Keratinocyte (primary cell): ENCODE measurements around the gene CSNK1G2. TPM values are rescaled to one million over a fixed set of nuclear protein-coding genes. Genes with fewer than 3 reads are reported as not detected.

Experiments used
- DNase-seq: peaks from one replicate; pipeline ENCODE4 v3.0.0-alpha.2; 2011; ENCODE audit warnings: low read depth, missing footprints, low spot score
- FAIRE-seq: peaks from 2 replicates; lab custom pipeline; 2011; peaks lifted over from hg19 to GRCh38; lab: Jason Lieb, UNC
- H2AFZ ChIP-seq: 2 replicates; pipeline ENCODE4 v1.6.0; 2012; ENCODE audit warnings: low read length, control low read depth, inconsistent platforms; ENCODE audit not compliant: control insufficient read depth
- H3K27ac ChIP-seq: 2 replicates; pipeline ENCODE4 v1.5.1; 2011; ENCODE audit warnings: low read length; ENCODE audit not compliant: control insufficient read depth, insufficient read depth
- H3K27me3 ChIP-seq: 3 replicates; pipeline ENCODE4 v1.6.0; 2011; ENCODE audit warnings: low read length; ENCODE audit not compliant: control insufficient read depth, insufficient read depth; ENCODE audit errors: extremely low read depth
- H3K36me3 ChIP-seq, 2 experiments: 2 replicates in 1 of 2; 3 replicates in 1 of 2; pipeline ENCODE4 v1.5.1; 2011; ENCODE audit warnings: low read length in 2 of 2, mild to moderate bottlenecking in 1 of 2; ENCODE audit not compliant: control insufficient read depth in 2 of 2, insufficient read depth in 2 of 2; ENCODE audit errors: extremely low read depth in 1 of 2
- H3K4me1 ChIP-seq: 3 replicates; pipeline ENCODE4 v1.5.1; 2011; ENCODE audit warnings: low read length; ENCODE audit not compliant: control insufficient read depth, insufficient read depth; ENCODE audit errors: extremely low read depth
- H3K4me2 ChIP-seq: 3 replicates; pipeline ENCODE4 v1.6.0; 2011; ENCODE audit warnings: low read depth, low read length; ENCODE audit not compliant: control insufficient read depth, insufficient read depth; ENCODE audit errors: extremely low read depth
- H3K4me3 ChIP-seq, 3 experiments: fragments of 200-600 bp in 1 of 3; sonication (generic) in 1 of 3; 2 replicates in 2 of 3; 3 replicates in 1 of 3; pipeline ENCODE4 v1.5.1; 2011 to 2016; ENCODE audit warnings: low read length in 3 of 3, mild to moderate bottlenecking in 3 of 3, control low read depth in 2 of 3, inconsistent platforms in 1 of 3, low read depth in 1 of 3, mixed read lengths in 1 of 3, mixed run types in 1 of 3, moderate library complexity in 1 of 3; ENCODE audit not compliant: control insufficient read depth in 2 of 3, insufficient read depth in 2 of 3; ENCODE audit errors: extremely low read depth in 1 of 3
- H3K79me2 ChIP-seq: 2 replicates; pipeline ENCODE4 v1.6.0; 2012; ENCODE audit warnings: low read length; ENCODE audit not compliant: control insufficient read depth, insufficient read depth
- H3K9ac ChIP-seq: 3 replicates; pipeline ENCODE4 v1.6.0; 2011; ENCODE audit warnings: low read length; ENCODE audit not compliant: control insufficient read depth, insufficient read depth; ENCODE audit errors: extremely low read depth
- H3K9me1 ChIP-seq: 3 replicates; pipeline ENCODE4 v1.6.0; 2011; ENCODE audit warnings: low read length; ENCODE audit not compliant: control insufficient read depth, insufficient read depth; ENCODE audit errors: extremely low read depth
- H3K9me3 ChIP-seq: 2 replicates; pipeline ENCODE4 v1.5.1; 2012; ENCODE audit warnings: low read depth, low read length; ENCODE audit not compliant: control insufficient read depth
- H4K20me1 ChIP-seq: 3 replicates; pipeline ENCODE4 v1.6.0; 2011; ENCODE audit warnings: low read length; ENCODE audit not compliant: control insufficient read depth, insufficient read depth; ENCODE audit errors: extremely low read depth
- EZH2 ChIP-seq: IDR thresholded peaks from one replicate; pipeline ENCODE4 v1.6.1; 2012; ENCODE audit warnings: inconsistent platforms, mild to moderate bottlenecking, low read length, moderate library complexity
- dilution Hi-C: fragments of 300-500 bp; cut with MboI; formaldehyde crosslinking; loops from one replicate; pipeline ENCODE4 v1.7.0; 2020; ENCODE audit warnings: low sequenced_read_pairs; ENCODE audit not compliant: extremely low pct_ligation_motif_present
- polyA plus RNA-seq, 5 experiments: library from polyadenylated mRNA; depleted of rRNA in 3 of 5; stranded (reverse) in 3 of 5; stranded (forward) in 1 of 5; unstranded in 1 of 5; fragments of >200 nt; gene quantifications; 1 replicate in 1 of 5; 2 replicates in 3 of 5; 3 replicates in 1 of 5; pipeline versions ENCODE4 v1.2.1 to v1.2.3, GENCODE V29; 2011 to 2012; ENCODE audit warnings: missing spikeins in 2 of 5, low read depth in 1 of 5, low replicate concordance in 1 of 5
- TF ChIP-seq, protein P1 (sequence below), 3 experiments: IDR thresholded peaks in 1 of 3; conservative IDR thresholded peaks in 1 of 3; optimal IDR thresholded peaks in 1 of 3; 2 replicates in 2 of 3; 3 replicates in 1 of 3; pipeline versions ENCODE3 to v1.5.1; 2011; ENCODE audit warnings: low read length in 3 of 3, mild to moderate bottlenecking in 3 of 3, moderate library complexity in 2 of 3, control low read depth in 1 of 3, inconsistent platforms in 1 of 3; ENCODE audit not compliant: insufficient read depth in 2 of 3; ENCODE audit errors: extremely low read depth in 1 of 3

CSNK1G2 gene
- polyA plus RNA-seq, 1 donor (not counting 4 experiments of a cell fraction or from before 2014, with no cell fraction given), result 34.9 TPM

DNA sequence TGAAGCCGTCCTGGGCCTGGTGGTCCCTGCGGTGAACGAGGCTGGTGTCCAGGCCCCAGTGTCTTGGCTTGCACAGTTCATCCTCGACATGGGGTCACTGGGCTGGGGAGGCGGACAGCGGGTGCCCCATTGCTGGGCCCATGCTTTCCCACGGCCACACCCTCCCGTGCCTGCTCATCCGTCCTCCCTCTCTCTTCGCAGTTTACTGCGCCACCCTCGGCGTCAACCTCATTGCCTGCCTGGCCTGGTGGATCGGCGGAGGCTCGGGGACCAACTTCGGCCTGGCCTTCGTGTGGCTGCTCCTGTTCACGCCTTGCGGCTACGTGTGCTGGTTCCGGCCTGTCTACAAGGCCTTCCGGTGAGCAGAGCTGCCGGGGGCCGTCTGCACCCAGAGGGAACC, 23.0 kb upstream of the CSNK1G2 start:
- dilution Hi-C loops, result no loop called here
- no peaks in the 10 kb centered on the region for H3K9me3 ChIP-seq
- H4K20me1 ChIP-seq, result peaks cover 8% of the 10 kb centered on the region
- no peak overlapping the region for H2AFZ ChIP-seq
- DNase-seq, result no peak
- no peak for FAIRE-seq
- H3K27ac ChIP-seq, result no peak overlapping the region
- H3K9me1 ChIP-seq, result peaks cover 2% of the 10 kb centered on the region
- H3K9ac ChIP-seq, result no peak overlapping the region
- no peak overlapping the region for H3K4me2 ChIP-seq
- no peak for TF ChIP-seq EZH2
- TF ChIP-seq, protein P1, sequence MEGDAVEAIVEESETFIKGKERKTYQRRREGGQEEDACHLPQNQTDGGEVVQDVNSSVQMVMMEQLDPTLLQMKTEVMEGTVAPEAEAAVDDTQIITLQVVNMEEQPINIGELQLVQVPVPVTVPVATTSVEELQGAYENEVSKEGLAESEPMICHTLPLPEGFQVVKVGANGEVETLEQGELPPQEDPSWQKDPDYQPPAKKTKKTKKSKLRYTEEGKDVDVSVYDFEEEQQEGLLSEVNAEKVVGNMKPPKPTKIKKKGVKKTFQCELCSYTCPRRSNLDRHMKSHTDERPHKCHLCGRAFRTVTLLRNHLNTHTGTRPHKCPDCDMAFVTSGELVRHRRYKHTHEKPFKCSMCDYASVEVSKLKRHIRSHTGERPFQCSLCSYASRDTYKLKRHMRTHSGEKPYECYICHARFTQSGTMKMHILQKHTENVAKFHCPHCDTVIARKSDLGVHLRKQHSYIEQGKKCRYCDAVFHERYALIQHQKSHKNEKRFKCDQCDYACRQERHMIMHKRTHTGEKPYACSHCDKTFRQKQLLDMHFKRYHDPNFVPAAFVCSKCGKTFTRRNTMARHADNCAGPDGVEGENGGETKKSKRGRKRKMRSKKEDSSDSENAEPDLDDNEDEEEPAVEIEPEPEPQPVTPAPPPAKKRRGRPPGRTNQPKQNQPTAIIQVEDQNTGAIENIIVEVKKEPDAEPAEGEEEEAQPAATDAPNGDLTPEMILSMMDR (optimal IDR thresholded peaks at IDR 0.05 in 1 of 3, IDR thresholded peaks at IDR 0.05 in 1 of 3, conservative IDR thresholded peaks at IDR 0.05 in 1 of 3; ENCODE audit: extremely low read depth in 1 of 3, insufficient read depth in 2 of 3, low read length in 3 of 3), result no peak
- peaks cover 14% of the 10 kb centered on the region for H3K4me1 ChIP-seq
- H3K79me2 ChIP-seq, result peaks cover 12% of the 10 kb centered on the region
- no peaks in the 10 kb centered on the region for H3K27me3 ChIP-seq
- peaks cover 25 to 36% of the 10 kb centered on the region in 2 experiments for H3K36me3 ChIP-seq
- no peak overlapping the region for H3K4me3 ChIP-seq

- H3K27ac ChIP-seq, result no peak overlapping the region
- H3K27me3 ChIP-seq, result no peaks in the 10 kb centered on the region
- H3K79me2 ChIP-seq, result peaks cover 2% of the 10 kb centered on the region
- no peak overlapping the region for H3K4me3 ChIP-seq
- H3K9me3 ChIP-seq, result no peaks in the 10 kb centered on the region
- FAIRE-seq (no peak), DNase-seq (no peak)
- H3K36me3 ChIP-seq, result peaks cover 22 to 30% of the 10 kb centered on the region in 2 experiments
- TF ChIP-seq EZH2, result no peak
- TF ChIP-seq, protein P1 (optimal IDR thresholded peaks at IDR 0.05 in 1 of 3, IDR thresholded peaks at IDR 0.05 in 1 of 3, conservative IDR thresholded peaks at IDR 0.05 in 1 of 3; ENCODE audit: extremely low read depth in 1 of 3, insufficient read depth in 2 of 3, low read length in 3 of 3), result no peak
- peaks cover 6% of the 10 kb centered on the region for H3K4me1 ChIP-seq
- no peak overlapping the region for H2AFZ ChIP-seq
- H3K9me1 ChIP-seq, result no peaks in the 10 kb centered on the region
- no peak overlapping the region for H3K9ac ChIP-seq
- H3K4me2 ChIP-seq, result no peak overlapping the region
- peaks cover 1% of the 10 kb centered on the region for H4K20me1 ChIP-seq
- dilution Hi-C loops, result no loop called here
Observed at GRCh38 chr19:1918975-1919374, 22.0 kb upstream of the CSNK1G2 start.
